ENCODE results near the gene SCN2B. TPM values are rescaled to one million over a fixed set of nuclear protein-coding genes. Genes with fewer than 3 reads are reported as not detected.

The SCN2B gene
- total and polyA plus RNA-seq, 10 of the 15 experiments (the other 5 are each of a cell fraction or from before 2014, with no cell fraction given) = 0.01 TPM; not detected in 9

DNA sequence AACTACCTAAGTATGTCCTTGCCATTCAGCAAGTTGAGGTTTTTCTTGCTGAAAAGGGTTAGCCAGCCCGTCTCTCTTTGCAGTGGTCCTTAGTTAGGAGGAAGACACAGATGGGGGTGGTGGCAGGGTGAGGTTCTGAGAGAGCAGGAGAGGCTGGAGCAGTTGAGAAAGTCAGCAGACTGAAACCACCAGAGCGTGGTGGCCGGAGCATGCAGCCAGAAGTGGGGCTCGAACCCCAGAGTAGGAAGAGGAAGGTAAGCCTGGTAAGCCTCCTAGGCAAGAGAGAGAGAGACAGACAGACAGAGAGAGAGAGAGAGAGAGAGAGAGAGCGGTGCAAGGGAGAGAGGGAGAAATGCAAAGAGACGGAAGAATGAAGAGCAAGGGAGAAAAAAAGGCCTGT, 14.7 kb downstream of the SCN2B start:
- intact Hi-C loops (cut with micrococcal nuclease; ENCODE audit: unreplicated experiment) (no loop called here), in situ Hi-C loops (cut with MboI) (no loop called here)
- no peaks in the 10 kb centered on the region for H3K4me1 ChIP-seq (ENCODE audit: control insufficient read depth, insufficient read depth, low read length)
- no peak for DNase-seq (ENCODE audit: low read depth, low spot score)
- H3K27me3 ChIP-seq (replicated peaks in 1 of 2; ENCODE audit: control insufficient read depth in 2 of 2, insufficient read depth in 2 of 2, low read length in 1 of 2) = peaks cover 0 to 8% of the 10 kb centered on the region in 2 experiments; a peak in 3 of 4 replicates
- H3K4me3 ChIP-seq = no peak overlapping the region
- no peak overlapping the region for H2AFZ ChIP-seq (ENCODE audit: control insufficient read depth, low read depth, low read length)
- RAD21 ChIA-PET (ENCODE audit: unreplicated experiment) = no interaction called here
- H3K79me2 ChIP-seq (ENCODE audit: control insufficient read depth, insufficient read depth, low read length) = no peaks in the 10 kb centered on the region
- H3K9me3 ChIP-seq (replicated peaks; ENCODE audit: control insufficient read depth, insufficient read depth, low read length) = no peaks in the 10 kb centered on the region
- H3K9ac ChIP-seq (ENCODE audit: control insufficient read depth, insufficient read depth, low read length) = no peak overlapping the region
- SMC1A ChIA-PET (ENCODE audit: uncharacterized antibody, unreplicated experiment) = no interaction called here
- no peaks in the 10 kb centered on the region for H4K20me1 ChIP-seq (ENCODE audit: control insufficient read depth, insufficient read depth)
- no peak overlapping the region for H3K4me2 ChIP-seq (ENCODE audit: control insufficient read depth, insufficient read depth)
- H3K27ac ChIP-seq (ENCODE audit: control insufficient read depth, insufficient read depth) = no peak overlapping the region
- no peak for ATAC-seq
- no peak for FAIRE-seq
- H3K36me3 ChIP-seq (ENCODE audit: control insufficient read depth in 2 of 2, insufficient read depth in 2 of 2, low read length in 1 of 2) = no peaks in the 10 kb centered on the region
- no TSS peak for BruUV-seq (replicated peaks)
- CTCF ChIA-PET = no interaction called here
- POLR2A ChIA-PET = no interaction called here
- WGBS (ENCODE audit: insufficient coverage, insufficient replicate concordance, low lambda C conversion rate, missing lambda C conversion rate) = 2% methylated on average over 5 of the region's 6 CpGs
- TF ChIP-seq SMAD5 (IDR thresholded peaks at IDR 0.05; ENCODE audit: low read depth) (no peak), CEBPB (IDR thresholded peaks at IDR 0.05; ENCODE audit: borderline replicate concordance in 1 of 2, low read depth in 2 of 2, low read length in 2 of 2) (no peak), NFXL1 (IDR thresholded peaks at IDR 0.05; ENCODE audit: borderline replicate concordance) (no peak), PML (IDR thresholded peaks at IDR 0.05; ENCODE audit: low read length) (no peak), ZNF207 (IDR thresholded peaks at IDR 0.05; ENCODE audit: borderline replicate concordance) (no peak), CBX3 (IDR thresholded peaks at IDR 0.05; ENCODE audit: borderline replicate concordance, low read depth) (no peak), MYC (IDR thresholded peaks at IDR 0.05; ENCODE audit: insufficient read depth, insufficient read length, insufficient replicate concordance, low read length, severe bottlenecking) (no peak), NFIC (IDR thresholded peaks at IDR 0.05; ENCODE audit: low read depth, low read length) (no peak), MYB (IDR thresholded peaks at IDR 0.05; ENCODE audit: borderline replicate concordance, low read depth, low read length) (no peak), ZNF384 (IDR thresholded peaks at IDR 0.05; ENCODE audit: borderline replicate concordance, low read depth, low read length) (no peak), BCL11A (IDR thresholded peaks at IDR 0.05; ENCODE audit: low read depth, low read length) (no peak), JUND (IDR thresholded peaks at IDR 0.05; ENCODE audit: low read depth, low read length) (no peak)
- TF ChIP-seq, protein P1, sequence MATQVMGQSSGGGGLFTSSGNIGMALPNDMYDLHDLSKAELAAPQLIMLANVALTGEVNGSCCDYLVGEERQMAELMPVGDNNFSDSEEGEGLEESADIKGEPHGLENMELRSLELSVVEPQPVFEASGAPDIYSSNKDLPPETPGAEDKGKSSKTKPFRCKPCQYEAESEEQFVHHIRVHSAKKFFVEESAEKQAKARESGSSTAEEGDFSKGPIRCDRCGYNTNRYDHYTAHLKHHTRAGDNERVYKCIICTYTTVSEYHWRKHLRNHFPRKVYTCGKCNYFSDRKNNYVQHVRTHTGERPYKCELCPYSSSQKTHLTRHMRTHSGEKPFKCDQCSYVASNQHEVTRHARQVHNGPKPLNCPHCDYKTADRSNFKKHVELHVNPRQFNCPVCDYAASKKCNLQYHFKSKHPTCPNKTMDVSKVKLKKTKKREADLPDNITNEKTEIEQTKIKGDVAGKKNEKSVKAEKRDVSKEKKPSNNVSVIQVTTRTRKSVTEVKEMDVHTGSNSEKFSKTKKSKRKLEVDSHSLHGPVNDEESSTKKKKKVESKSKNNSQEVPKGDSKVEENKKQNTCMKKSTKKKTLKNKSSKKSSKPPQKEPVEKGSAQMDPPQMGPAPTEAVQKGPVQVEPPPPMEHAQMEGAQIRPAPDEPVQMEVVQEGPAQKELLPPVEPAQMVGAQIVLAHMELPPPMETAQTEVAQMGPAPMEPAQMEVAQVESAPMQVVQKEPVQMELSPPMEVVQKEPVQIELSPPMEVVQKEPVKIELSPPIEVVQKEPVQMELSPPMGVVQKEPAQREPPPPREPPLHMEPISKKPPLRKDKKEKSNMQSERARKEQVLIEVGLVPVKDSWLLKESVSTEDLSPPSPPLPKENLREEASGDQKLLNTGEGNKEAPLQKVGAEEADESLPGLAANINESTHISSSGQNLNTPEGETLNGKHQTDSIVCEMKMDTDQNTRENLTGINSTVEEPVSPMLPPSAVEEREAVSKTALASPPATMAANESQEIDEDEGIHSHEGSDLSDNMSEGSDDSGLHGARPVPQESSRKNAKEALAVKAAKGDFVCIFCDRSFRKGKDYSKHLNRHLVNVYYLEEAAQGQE (IDR thresholded peaks at IDR 0.05; ENCODE audit: low read depth, low read length) = no peak
- TF ChIP-seq, protein P2, sequence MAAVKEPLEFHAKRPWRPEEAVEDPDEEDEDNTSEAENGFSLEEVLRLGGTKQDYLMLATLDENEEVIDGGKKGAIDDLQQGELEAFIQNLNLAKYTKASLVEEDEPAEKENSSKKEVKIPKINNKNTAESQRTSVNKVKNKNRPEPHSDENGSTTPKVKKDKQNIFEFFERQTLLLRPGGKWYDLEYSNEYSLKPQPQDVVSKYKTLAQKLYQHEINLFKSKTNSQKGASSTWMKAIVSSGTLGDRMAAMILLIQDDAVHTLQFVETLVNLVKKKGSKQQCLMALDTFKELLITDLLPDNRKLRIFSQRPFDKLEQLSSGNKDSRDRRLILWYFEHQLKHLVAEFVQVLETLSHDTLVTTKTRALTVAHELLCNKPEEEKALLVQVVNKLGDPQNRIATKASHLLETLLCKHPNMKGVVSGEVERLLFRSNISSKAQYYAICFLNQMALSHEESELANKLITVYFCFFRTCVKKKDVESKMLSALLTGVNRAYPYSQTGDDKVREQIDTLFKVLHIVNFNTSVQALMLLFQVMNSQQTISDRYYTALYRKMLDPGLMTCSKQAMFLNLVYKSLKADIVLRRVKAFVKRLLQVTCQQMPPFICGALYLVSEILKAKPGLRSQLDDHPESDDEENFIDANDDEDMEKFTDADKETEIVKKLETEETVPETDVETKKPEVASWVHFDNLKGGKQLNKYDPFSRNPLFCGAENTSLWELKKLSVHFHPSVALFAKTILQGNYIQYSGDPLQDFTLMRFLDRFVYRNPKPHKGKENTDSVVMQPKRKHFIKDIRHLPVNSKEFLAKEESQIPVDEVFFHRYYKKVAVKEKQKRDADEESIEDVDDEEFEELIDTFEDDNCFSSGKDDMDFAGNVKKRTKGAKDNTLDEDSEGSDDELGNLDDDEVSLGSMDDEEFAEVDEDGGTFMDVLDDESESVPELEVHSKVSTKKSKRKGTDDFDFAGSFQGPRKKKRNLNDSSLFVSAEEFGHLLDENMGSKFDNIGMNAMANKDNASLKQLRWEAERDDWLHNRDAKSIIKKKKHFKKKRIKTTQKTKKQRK (IDR thresholded peaks at IDR 0.05; ENCODE audit: low read depth, low read length) = no peak
- TF ChIP-seq, protein P3, sequence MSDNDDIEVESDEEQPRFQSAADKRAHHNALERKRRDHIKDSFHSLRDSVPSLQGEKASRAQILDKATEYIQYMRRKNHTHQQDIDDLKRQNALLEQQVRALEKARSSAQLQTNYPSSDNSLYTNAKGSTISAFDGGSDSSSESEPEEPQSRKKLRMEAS (IDR thresholded peaks at IDR 0.05; ENCODE audit: low read depth, low read length) = no peak
- TF ChIP-seq, protein P4, sequence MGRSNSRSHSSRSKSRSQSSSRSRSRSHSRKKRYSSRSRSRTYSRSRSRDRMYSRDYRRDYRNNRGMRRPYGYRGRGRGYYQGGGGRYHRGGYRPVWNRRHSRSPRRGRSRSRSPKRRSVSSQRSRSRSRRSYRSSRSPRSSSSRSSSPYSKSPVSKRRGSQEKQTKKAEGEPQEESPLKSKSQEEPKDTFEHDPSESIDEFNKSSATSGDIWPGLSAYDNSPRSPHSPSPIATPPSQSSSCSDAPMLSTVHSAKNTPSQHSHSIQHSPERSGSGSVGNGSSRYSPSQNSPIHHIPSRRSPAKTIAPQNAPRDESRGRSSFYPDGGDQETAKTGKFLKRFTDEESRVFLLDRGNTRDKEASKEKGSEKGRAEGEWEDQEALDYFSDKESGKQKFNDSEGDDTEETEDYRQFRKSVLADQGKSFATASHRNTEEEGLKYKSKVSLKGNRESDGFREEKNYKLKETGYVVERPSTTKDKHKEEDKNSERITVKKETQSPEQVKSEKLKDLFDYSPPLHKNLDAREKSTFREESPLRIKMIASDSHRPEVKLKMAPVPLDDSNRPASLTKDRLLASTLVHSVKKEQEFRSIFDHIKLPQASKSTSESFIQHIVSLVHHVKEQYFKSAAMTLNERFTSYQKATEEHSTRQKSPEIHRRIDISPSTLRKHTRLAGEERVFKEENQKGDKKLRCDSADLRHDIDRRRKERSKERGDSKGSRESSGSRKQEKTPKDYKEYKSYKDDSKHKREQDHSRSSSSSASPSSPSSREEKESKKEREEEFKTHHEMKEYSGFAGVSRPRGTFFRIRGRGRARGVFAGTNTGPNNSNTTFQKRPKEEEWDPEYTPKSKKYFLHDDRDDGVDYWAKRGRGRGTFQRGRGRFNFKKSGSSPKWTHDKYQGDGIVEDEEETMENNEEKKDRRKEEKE (IDR thresholded peaks at IDR 0.05) = no peak
